ENCODE results near the gene C6orf89.

DNA sequence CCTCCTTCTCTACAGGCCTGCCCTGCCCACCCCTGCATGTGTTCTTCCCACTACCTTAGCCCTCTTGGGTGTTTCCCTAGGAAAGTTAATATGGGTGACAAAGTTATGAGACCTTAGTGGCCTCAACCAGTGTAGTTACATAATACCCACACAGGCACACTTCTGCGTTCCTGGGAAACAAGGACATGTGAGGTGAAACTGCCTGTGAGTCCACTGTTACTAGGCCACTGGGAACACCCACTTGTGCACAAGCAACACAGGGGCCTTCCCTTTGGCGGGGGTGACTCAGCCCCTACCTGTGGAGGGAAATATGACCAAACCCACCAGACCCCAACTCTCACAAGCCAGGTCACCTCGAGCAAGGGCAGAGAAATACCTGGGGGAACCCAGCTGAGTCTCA is 81.5 kb downstream of the C6orf89 start:
- no peak for TF ChIP-seq CTCF (IDR thresholded peaks at IDR 0.05)
- TF ChIP-seq POLR2A (IDR thresholded peaks at IDR 0.05), result no peak

All from thyroid gland (tissue), 4 donors.